Mucosa of stomach (tissue), 1 donor: ENCODE results near the gene SNX15.
"Not testable (repeated sequence)": the region's sequence is repeated elsewhere in the genome, so short reads cannot be mapped to it uniquely, and the experiment has no call there.

Experiments
- H3K27me3 ChIP-seq: one replicate; pipeline ENCODE4 v1.7.0; 2013; ENCODE audit warnings: mild to moderate bottlenecking, low read length; ENCODE audit not compliant: control insufficient read depth, insufficient read depth
- H3K36me3 ChIP-seq: one replicate; pipeline ENCODE4 v1.7.0; 2013; ENCODE audit warnings: low read length; ENCODE audit not compliant: control insufficient read depth, insufficient read depth
- H3K4me1 ChIP-seq: one replicate; pipeline ENCODE4 v1.7.0; 2013; ENCODE audit warnings: mild to moderate bottlenecking, low read length; ENCODE audit not compliant: control insufficient read depth, insufficient read depth
- H3K4me3 ChIP-seq: one replicate; pipeline ENCODE4 v1.7.0; 2013; ENCODE audit warnings: low read length
- H3K9ac ChIP-seq: one replicate; pipeline ENCODE4 v1.7.0; 2013; ENCODE audit warnings: mild to moderate bottlenecking, low read length, moderate library complexity
- H3K9me3 ChIP-seq: one replicate; pipeline ENCODE4 v1.7.0; 2013; ENCODE audit warnings: mild to moderate bottlenecking, low read length, moderate library complexity; ENCODE audit not compliant: control insufficient read depth
- donor health status: Pancreatic carcinoma.

SNX15 gene, protein sequence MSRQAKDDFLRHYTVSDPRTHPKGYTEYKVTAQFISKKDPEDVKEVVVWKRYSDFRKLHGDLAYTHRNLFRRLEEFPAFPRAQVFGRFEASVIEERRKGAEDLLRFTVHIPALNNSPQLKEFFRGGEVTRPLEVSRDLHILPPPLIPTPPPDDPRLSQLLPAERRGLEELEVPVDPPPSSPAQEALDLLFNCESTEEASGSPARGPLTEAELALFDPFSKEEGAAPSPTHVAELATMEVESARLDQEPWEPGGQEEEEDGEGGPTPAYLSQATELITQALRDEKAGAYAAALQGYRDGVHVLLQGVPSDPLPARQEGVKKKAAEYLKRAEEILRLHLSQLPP

DNA sequence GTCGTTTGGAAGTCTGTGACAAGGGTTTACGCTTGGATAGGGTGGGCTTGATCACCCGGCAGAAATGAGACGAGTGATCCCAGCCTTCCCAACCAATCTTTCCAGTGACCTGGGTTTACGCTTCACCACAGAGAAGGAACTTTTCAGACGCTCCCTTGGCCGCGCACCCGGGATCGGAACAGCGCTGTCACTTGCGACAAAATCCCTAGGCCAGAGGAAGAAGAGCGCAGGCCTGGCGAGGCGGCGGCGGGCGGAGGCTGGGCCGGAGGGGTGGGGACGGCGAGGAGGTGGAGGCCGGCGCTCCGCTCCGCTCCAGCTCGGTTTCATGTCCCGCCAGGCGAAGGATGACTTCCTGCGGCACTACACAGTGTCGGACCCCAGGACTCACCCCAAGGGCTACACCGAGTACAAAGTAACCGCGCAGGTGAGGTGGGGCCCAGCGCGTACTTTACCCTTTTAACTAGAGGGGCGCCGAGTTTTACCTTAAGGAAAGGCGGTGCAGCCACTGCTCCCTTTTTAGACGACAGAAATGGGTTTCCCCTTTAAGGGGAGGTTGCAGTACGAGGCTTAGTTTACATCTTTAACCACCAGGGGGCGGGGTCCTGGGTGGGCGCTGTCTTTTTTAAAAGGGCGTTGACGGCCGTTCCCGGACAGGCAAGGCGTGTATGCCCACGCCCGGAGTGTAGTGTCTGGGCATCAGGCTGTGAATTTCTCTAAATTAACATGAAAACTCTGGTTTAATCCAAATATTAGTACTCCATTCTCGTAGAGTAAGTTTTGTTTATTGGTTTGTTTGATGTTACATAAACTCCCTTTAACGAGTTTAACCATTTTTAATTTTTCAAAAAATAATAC, at the start of gene SNX15:
Gene SNX15, plus strand, starts transcription at position 227 of the 855 bp plus-strand sequence. Its CDS starts 99 bp downstream, at position 326.
- Histone ChIP-seq H3K4me3 (peak within 1 kb of the TSS; percentile 50), H3K9ac (peak within 1 kb of the TSS; percentile 76), H3K36me3 (no peaks in the 10 kb centered on the region), H3K27me3 (no peaks in the 10 kb centered on the region), H3K4me1 (peaks cover 5% of the 10 kb centered on the region), H3K9me3 (no peaks in the 10 kb centered on the region)

DNA sequence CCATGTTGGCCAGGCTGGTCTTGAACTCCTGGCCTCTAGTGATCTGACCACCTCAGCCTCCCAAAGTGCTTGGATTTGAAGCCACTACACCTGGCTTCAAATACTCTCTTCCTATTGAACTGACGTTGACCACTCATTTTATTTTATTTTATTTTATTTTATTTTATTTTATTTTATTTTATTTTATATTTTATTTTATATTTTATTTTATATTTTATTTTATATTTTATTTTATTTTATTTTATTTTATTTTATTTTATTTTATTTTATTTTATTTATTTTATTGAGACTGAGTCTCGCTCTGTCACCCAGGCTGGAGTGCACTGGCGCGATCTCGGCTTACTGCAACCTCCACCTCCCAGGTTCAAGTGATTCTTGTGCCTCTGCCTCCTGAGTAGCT, 43.9 kb upstream of the SNX15 start:
- H3K36me3 ChIP-seq, result not testable (repeated sequence)

GRCh38 chr11:64987998-64988854, 39.0 kb upstream of the SNX15 start:
- Histone ChIP-seq H3K9me3 (no peaks in the 10 kb centered on the region), H3K36me3 (no peaks in the 10 kb centered on the region), H3K9ac (no peak overlapping the region), H3K27me3 (no peaks in the 10 kb centered on the region), H3K4me1 (peaks cover 6% of the 10 kb centered on the region), H3K4me3 (no peak overlapping the region)

More for the DNA sequence above, 43.9 kb upstream of the SNX15 start:
- not testable (repeated sequence) for H3K27me3 ChIP-seq, H3K9ac ChIP-seq, H3K4me1 ChIP-seq, H3K4me3 ChIP-seq, H3K9me3 ChIP-seq

- Histone ChIP-seq H3K27me3 (no peaks in the 10 kb centered on the region), H3K36me3 (no peaks in the 10 kb centered on the region), H3K9ac (no peak overlapping the region), H3K9me3 (no peaks in the 10 kb centered on the region), H3K4me3 (no peak overlapping the region), H3K4me1 (peaks cover 6% of the 10 kb centered on the region)
These were observed 37.8 kb upstream of the SNX15 start for GRCh38 chr11:64989416-64989815.

DNA sequence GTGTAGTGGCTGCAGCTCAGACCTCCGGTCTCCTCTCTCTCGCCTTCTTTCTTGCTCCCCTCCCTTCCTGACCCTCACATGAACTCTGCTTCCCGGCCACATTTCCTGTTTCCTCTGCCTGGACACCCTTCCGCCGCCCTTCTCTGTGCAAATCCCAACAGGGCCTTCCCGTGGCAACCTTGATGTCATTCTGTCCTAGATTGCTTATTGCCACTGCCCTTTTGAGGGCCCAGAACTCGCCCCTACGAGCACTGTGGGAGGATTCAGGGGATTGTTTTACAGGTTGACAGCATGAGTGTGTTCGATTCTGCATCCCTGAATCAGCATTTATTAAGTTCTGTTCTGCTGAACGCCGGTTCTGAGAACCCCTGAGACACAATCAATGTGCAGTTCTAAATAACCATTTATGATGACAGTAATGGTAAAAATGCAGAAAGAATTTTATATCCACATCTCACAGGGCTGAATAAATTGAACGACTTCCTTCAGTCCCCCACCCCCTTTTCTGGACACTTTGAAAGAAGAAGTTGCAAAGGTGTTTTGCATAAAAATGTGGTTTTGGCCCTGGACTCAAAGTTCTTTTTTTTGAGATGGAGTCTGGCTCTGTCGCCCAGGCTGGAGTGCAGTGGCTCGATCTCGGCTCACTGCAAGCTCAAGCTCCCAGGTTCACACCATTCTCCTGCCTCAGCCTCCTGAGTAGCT, 36.9 kb upstream of the SNX15 start:
- no peak overlapping the region for H3K9ac ChIP-seq
- H3K4me1 ChIP-seq, result peaks cover 6% of the 10 kb centered on the region
- H3K27me3 ChIP-seq, result no peaks in the 10 kb centered on the region
- H3K9me3 ChIP-seq, result no peaks in the 10 kb centered on the region
- H3K36me3 ChIP-seq, result no peaks in the 10 kb centered on the region
- no peak overlapping the region for H3K4me3 ChIP-seq

- Histone ChIP-seq H3K27me3 (no peaks in the 10 kb centered on the region), H3K36me3 (no peaks in the 10 kb centered on the region), H3K4me1 (peaks cover 29% of the 10 kb centered on the region), H3K9ac (no peak overlapping the region), H3K9me3 (no peaks in the 10 kb centered on the region), H3K4me3 (no peak overlapping the region)
These were observed 32.9 kb upstream of the SNX15 start for GRCh38 chr11:64994318-64994717.

- Histone ChIP-seq H3K9me3 (no peaks in the 10 kb centered on the region), H3K4me3 (peak overlapping the region; percentile 58), H3K4me1 (peaks cover 24% of the 10 kb centered on the region), H3K9ac (peak overlapping the region; percentile 80), H3K36me3 (no peaks in the 10 kb centered on the region), H3K27me3 (no peaks in the 10 kb centered on the region)
These were observed 30.9 kb upstream of the SNX15 start for GRCh38 chr11:64996327-64996709.

DNA sequence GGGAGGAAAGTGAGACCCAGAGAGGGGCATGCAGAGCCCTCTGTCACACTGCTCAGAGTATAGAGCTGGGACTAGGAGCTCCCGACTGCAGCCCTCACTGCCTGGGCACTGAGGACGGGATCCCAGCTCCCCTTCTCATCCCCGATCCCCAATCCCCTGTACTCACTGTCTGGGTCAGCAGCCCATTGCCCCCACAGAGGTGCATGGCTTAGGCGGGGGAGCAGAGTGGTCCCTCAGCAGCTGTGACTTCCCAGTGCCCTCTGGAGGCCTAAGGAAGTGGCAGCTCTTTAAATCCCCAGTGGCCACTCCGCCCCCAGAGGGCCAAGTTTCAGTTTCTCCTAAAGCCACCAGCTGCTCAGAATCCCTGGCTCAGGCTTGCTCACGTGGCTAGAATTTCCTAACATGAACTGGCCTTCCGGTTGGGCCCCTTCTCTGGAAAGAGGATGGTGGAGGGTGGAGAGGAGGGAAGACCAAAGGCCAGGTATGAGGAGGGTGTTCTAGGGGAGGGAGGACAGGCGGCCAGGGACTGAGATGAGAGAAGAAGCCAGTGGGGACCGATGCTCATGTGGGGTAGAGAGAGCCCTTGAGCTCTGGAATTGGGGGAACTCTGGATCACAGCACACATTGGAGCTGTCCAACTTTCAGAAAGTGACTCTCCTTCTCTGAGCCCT, 30.4 kb upstream of the SNX15 start, which contains the start of gene BATF2:
Gene BATF2, minus strand, starts transcription at position 262 of the 671 bp plus-strand sequence. Its CDS starts 57 bp downstream, at position 205.
- H3K9me3 ChIP-seq, result no peaks in the 10 kb centered on the region
- H3K27me3 ChIP-seq, result no peaks in the 10 kb centered on the region
- H3K36me3 ChIP-seq, result no peaks in the 10 kb centered on the region
- peaks cover 24% of the 10 kb centered on the region for H3K4me1 ChIP-seq
- H3K9ac ChIP-seq, result peak within 1 kb of the TSS; percentile 80
- H3K4me3 ChIP-seq, result peak within 1 kb of the TSS; percentile 58

- H3K9ac ChIP-seq, result no peak overlapping the region
- H3K36me3 ChIP-seq, result no peaks in the 10 kb centered on the region
- H3K4me3 ChIP-seq, result no peak overlapping the region
- H3K9me3 ChIP-seq, result no peaks in the 10 kb centered on the region
- no peaks in the 10 kb centered on the region for H3K27me3 ChIP-seq
- peaks cover 24% of the 10 kb centered on the region for H3K4me1 ChIP-seq
These were observed 29.1 kb upstream of the SNX15 start for GRCh38 chr11:64998141-64998540.

DNA sequence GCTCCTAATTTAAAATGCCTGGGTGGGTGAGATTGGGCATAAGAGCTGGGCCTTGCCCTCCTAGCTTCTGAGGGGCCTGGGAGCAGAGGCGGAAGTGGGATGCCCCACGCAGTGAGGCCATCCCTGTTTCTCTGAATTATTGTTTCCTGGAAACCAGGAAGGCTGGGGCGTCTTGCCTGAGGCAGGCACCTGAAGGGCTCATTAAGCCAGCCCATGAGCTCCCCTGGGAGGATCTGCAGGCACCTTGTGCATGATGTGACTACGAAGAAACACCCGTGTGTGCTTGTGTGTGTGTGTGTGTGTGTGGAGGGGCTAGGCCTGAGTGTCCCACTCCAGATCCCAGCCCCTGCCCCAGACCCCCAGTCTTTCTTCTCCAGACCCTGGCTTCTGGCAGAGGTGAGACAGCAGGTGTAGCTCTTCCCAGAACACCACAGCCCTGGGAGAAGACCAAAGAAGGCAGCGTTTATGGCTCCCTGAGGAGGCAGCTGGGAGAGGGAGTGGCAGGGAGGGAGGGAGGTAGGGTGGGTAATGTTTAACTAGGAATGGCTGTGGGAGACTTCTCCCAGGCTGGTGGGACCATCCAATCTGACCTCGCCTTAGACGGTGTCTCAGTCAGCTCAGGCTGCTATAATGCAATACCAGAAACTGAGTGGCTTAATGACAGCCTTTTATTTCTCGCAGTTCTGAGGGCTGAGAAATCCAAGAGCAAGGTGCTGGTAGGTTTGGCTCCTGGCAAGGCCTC, 28.4 kb upstream of the SNX15 start:
- Histone ChIP-seq H3K36me3 (no peaks in the 10 kb centered on the region), H3K4me1 (peaks cover 24% of the 10 kb centered on the region), H3K9me3 (no peaks in the 10 kb centered on the region), H3K4me3 (no peak overlapping the region), H3K27me3 (no peaks in the 10 kb centered on the region), H3K9ac (no peak overlapping the region)
